Esophagus squamous epithelium (tissue), 5 donors: ENCODE data around the gene KRT15. TPM values are rescaled to one million over a fixed set of nuclear protein-coding genes. Genes with fewer than 3 reads are reported as not detected.
A peak's percentile ranks its signal among the peaks of the same experiment; 100 is the strongest.

ENCODE experiments used
- DNase-seq: peaks from one replicate; lab custom pipeline; 2025; lab: John Stamatoyannopoulos, UW
- H3K27ac ChIP-seq, 4 donors: fragments of 200-600 bp; sonication (generic); one replicate each; pipeline ENCODE4 v1.5.1; 2016 to 2019; ENCODE audit warnings: mild to moderate bottlenecking in 1 of 4
- H3K27me3 ChIP-seq, 4 donors: fragments of 200-600 bp; sonication (generic); 1 replicate in 3 of 4; 2 replicates in 1 of 4; pipeline versions ENCODE4 v1.5.1 to v1.6.0; 2017 to 2021; ENCODE audit warnings: antibody characterized with exemption in 1 of 4
- H3K36me3 ChIP-seq, 3 donors: fragments of 200-600 bp; sonication (generic); one replicate each; pipeline ENCODE4 v1.5.1; 2016 to 2019
- H3K4me1 ChIP-seq, 3 donors: fragments of 200-600 bp; sonication (generic); one replicate each; pipeline ENCODE4 v1.5.1; 2017 to 2019
- H3K4me3 ChIP-seq, 4 donors: fragments of 200-600 bp; sonication (generic); 1 replicate in 3 of 4; 2 replicates in 1 of 4; pipeline ENCODE4 v1.5.1; 2016 to 2019; ENCODE audit warnings: mild to moderate bottlenecking in 2 of 4, moderate library complexity in 1 of 4
- H3K9me3 ChIP-seq, 3 donors: fragments of 200-600 bp; sonication (generic); one replicate each; pipeline ENCODE4 v1.5.1; 2016 to 2019
- POLR2A ChIP-seq, 4 donors: fragments of 450-650 bp; IDR thresholded peaks; one replicate each; pipeline ENCODE4 v1.6.1; 2017; ENCODE audit warnings: antibody characterized with exemption in 4 of 4, mild to moderate bottlenecking in 4 of 4, moderate library complexity in 3 of 4
- WGBS, 2 donors: methylation state at CpG; one replicate each; pipeline ENCODE4 v1.1.5; 2018; 5-methylcytosine and 5-hydroxymethylcytosine counted together
- intact Hi-C: fragments of 100-400 bp; cut with DNase I; formaldehyde crosslinking; loops from one replicate; pipeline ENCODE4 v1.15.0; 2022
- total RNA-seq, 4 donors: library from RNA; depleted of rRNA; stranded (reverse); fragments of >200 nt; gene quantifications; one replicate each; pipeline ENCODE4 v1.1.0, GENCODE V29; 2016
- TF ChIP-seq, protein P1 (sequence below), 6 experiments: fragments of 450-650 bp in 4 of 6; fragments of 200-600 bp in 2 of 6; sonication (generic) in 2 of 6; IDR thresholded peaks; one replicate each; pipeline ENCODE4 v1.5.1; 2016 to 2019; ENCODE audit warnings: antibody characterized with exemption in 6 of 6, mild to moderate bottlenecking in 4 of 6, moderate library complexity in 4 of 6
- donor health status: DM: yes; HTN: yes; CAD: no.

Gene KRT15
- total RNA-seq, 4 donors from 2014 or later: 743 to 2,833 (median 2,484) TPM

DNA sequence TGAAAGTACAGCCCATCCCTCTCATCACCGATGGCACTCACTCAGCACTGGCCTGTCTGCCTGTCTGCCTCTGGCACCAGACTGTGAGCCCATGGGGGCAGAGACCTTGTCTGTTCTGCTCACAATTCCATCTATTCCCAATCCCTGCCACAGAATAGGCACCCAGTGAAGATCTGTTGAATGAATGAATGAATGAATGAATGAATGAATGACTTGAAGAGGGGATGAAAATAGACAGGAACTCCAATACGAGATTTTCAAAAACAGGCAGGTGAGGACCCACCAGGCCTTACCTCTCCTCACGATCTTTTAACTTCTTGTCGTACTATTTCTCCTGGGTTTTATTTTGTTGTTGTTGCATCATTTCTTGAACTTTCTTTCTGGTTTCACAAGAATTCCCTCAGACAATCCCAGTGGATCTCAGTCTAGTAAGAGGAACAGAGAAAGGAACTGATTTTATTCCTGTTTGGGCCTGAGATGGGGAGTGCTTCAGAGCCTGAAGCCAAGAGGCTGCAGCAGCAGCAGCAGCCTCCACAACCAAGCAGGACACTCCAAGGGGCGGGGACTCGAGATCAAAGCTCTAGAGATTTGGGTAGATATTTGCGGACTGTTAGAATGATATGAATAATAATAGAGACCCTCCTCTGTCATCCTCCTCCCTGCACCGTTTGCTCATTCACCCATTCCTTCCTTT lies 35.4 kb upstream of the KRT15 start:
- Histone ChIP-seq H3K27me3 (peaks cover 0 to 26% (median 0%) of the 10 kb centered on the region in 4 donors), H3K4me1 (peaks cover 4 to 25% (median 11%) of the 10 kb centered on the region in 3 donors), H3K9me3 (no peaks in the 10 kb centered on the region), H3K27ac (no peak overlapping the region), H3K4me3 (no peak overlapping the region), H3K36me3 (no peaks in the 10 kb centered on the region)
- TF ChIP-seq POLR2A (IDR thresholded peaks at IDR 0.05): no peak
- TF ChIP-seq, protein P1, sequence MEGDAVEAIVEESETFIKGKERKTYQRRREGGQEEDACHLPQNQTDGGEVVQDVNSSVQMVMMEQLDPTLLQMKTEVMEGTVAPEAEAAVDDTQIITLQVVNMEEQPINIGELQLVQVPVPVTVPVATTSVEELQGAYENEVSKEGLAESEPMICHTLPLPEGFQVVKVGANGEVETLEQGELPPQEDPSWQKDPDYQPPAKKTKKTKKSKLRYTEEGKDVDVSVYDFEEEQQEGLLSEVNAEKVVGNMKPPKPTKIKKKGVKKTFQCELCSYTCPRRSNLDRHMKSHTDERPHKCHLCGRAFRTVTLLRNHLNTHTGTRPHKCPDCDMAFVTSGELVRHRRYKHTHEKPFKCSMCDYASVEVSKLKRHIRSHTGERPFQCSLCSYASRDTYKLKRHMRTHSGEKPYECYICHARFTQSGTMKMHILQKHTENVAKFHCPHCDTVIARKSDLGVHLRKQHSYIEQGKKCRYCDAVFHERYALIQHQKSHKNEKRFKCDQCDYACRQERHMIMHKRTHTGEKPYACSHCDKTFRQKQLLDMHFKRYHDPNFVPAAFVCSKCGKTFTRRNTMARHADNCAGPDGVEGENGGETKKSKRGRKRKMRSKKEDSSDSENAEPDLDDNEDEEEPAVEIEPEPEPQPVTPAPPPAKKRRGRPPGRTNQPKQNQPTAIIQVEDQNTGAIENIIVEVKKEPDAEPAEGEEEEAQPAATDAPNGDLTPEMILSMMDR (IDR thresholded peaks at IDR 0.05): no peak
- intact Hi-C loops: loop anchor here (10.0 kb wide), 1 partner anchor 91 kb away; no protein-coding TSS in a partner anchor
- 59 to 68% methylated on average over 7 to 8 of the region's 8 CpGs for WGBS, 2 donors
- no peak for DNase-seq

DNA sequence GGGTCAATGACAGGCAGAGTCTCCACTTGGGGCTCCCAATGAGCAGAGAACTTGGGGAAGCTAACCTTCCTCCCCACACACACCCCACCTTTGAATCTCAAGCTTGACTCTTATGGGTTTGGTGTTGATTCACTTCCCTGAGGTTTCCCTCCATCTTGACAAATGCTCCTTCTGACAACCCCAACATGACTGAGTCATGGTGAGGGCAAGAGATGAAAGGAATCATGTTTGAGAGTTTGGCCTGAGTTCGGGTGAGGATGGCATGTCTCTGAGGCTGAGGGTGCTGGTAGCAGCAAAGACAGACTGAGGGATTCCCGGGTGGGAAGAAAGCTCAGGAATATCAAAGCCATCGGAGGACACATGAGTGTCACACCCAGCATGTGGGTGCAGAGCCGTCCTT lies 34.5 kb upstream of the KRT15 start:
- Histone ChIP-seq H3K4me3 (no peak overlapping the region), H3K27ac (no peak overlapping the region), H3K27me3 (peaks cover 0 to 23% (median 0%) of the 10 kb centered on the region in 4 donors), H3K36me3 (no peaks in the 10 kb centered on the region), H3K4me1 (peaks cover 13 to 35% (median 21%) of the 10 kb centered on the region in 3 donors), H3K9me3 (no peaks in the 10 kb centered on the region)
- intact Hi-C loops: loop anchor here (10.0 kb wide), 1 partner anchor 92 kb away; no protein-coding TSS in a partner anchor
- no peak for DNase-seq
- 53 to 59% methylated on average over 4 of the region's 4 CpGs for WGBS, 2 donors
- TF ChIP-seq, protein P1 (IDR thresholded peaks at IDR 0.05): no peak
- TF ChIP-seq POLR2A (IDR thresholded peaks at IDR 0.05): no peak

DNA sequence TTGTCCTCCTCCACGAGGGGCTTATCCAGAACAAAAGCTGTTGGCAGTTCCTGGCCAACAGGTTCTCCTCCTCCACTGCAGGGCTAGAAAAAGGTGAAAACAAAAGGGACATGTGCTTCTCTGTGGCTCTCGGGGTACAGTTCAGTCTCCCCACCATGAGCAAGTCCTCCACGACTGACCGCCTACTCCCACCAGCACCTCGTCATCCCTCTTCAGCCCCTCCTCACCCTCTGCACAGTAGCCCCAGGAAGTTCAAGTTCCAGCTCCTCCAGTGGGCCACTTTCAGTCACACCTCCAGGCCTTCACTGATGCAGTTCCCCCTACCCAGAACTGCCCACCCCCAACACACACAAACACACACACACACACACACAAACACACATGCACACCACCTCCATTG lies 33.8 kb upstream of the KRT15 start:
- no peak for DNase-seq
- Histone ChIP-seq H3K36me3 (no peaks in the 10 kb centered on the region), H3K4me3 (no peak overlapping the region), H3K9me3 (no peaks in the 10 kb centered on the region), H3K27me3 (peaks cover 0 to 19% (median 0%) of the 10 kb centered on the region in 4 donors), H3K4me1 (peaks cover 19 to 42% (median 28%) of the 10 kb centered on the region in 3 donors), H3K27ac (no peak overlapping the region)
- intact Hi-C loops: loop anchor here (10.0 kb wide), 1 partner anchor 92 kb away; no protein-coding TSS in a partner anchor
- WGBS, 2 donors: 82 to 88% methylated on average over 5 of the region's 5 CpGs
- TF ChIP-seq, protein P1 (IDR thresholded peaks at IDR 0.05): no peak
- no peak for TF ChIP-seq POLR2A (IDR thresholded peaks at IDR 0.05)

DNA sequence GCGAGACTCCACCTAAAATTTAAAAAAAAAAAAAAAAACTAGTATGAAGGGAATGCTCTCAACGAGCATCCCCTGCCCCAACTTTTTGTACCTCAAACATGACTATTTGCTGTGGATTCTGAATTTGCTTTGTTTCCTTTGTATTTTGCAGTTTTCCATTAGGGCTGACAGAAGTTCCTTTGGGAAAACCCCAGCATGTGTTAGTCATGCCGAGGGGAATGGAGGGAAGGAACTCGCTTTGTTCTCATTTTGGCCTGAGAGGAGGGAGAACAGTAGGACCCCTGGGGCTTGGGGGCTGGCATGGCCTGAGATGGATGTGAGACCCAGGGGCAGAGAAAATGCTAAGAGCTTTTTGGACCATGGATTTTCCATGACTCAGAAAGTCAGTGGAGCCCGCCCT lies 32.7 kb upstream of the KRT15 start:
- no peak for DNase-seq
- no peaks in the 10 kb centered on the region for H3K9me3 ChIP-seq
- TF ChIP-seq, protein P1 (IDR thresholded peaks at IDR 0.05): no peak
- no peak for TF ChIP-seq POLR2A (IDR thresholded peaks at IDR 0.05)
- H3K4me1 ChIP-seq: peaks cover 22 to 49% (median 29%) of the 10 kb centered on the region in 3 donors
- no peak overlapping the region for H3K27ac ChIP-seq
- intact Hi-C loops: loop anchor here (10.0 kb wide), 1 partner anchor 93 kb away; no protein-coding TSS in a partner anchor
- H3K36me3 ChIP-seq: no peaks in the 10 kb centered on the region
- H3K4me3 ChIP-seq: no peak overlapping the region
- peaks cover 0 to 8% (median 0%) of the 10 kb centered on the region in 4 donors for H3K27me3 ChIP-seq
- 45 to 51% methylated on average over 5 of the region's 5 CpGs for WGBS, 2 donors

DNA sequence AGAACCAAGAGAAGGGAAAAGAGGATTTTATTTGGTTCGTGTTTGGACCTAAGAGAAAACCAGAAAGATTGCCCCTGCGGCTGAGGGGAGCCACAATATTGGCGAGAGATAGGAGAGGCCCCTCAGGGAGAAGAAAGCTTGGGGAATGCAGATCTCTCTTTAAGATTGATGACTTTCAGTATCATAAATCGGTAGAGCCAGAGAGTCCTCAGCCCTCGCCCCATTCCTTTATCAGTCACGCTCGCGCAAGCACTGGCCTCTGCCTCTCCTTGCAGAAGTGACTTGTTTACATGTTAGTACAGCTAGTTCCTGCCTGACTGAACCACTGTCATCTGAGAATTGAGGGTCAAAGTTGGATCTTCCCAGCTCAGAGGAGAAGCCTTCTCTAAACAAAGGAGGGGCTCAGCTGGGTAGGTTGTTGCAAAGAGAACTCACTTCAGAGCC lies 30.9 kb upstream of the KRT15 start:
- H3K27me3 ChIP-seq: no peaks in the 10 kb centered on the region
- WGBS, 2 donors: 52 to 62% methylated on average over 8 of the region's 8 CpGs
- no peaks in the 10 kb centered on the region for H3K9me3 ChIP-seq
- intact Hi-C loops: loop anchor here (5.0 to 10.0 kb wide), 3 partner anchors 95 to 645 kb away; no protein-coding TSS in a partner anchor
- H3K4me3 ChIP-seq: no peak overlapping the region
- no peak for DNase-seq
- no peaks in the 10 kb centered on the region for H3K36me3 ChIP-seq
- H3K27ac ChIP-seq: peak overlapping the region; percentile 86 to 93 (median 88)
- H3K4me1 ChIP-seq: peaks cover 22 to 48% (median 30%) of the 10 kb centered on the region in 3 donors
- TF ChIP-seq, protein P1 (IDR thresholded peaks at IDR 0.05): no peak
- TF ChIP-seq POLR2A (IDR thresholded peaks at IDR 0.05): no peak
